Transverse colon (tissue), 3 donors: ENCODE measurements around the gene SYNGR2.

ENCODE experiments used
- EP300 ChIP-seq: sonication (generic); formaldehyde crosslinking; IDR thresholded peaks from one replicate; pipeline ENCODE4 v1.6.1; 2017; ENCODE audit warnings: antibody characterized with exemption, low read depth
- POLR2A ChIP-seq: fragments of 450-650 bp; IDR thresholded peaks from one replicate; pipeline ENCODE4 v1.6.1; 2016; ENCODE audit warnings: antibody characterized with exemption, mild to moderate bottlenecking, moderate library complexity
- TF ChIP-seq, protein P1 (sequence below), 5 experiments: fragments of 200-600 bp in 3 of 5; fragments of 450-650 bp in 2 of 5; sonication (generic) in 3 of 5; IDR thresholded peaks; 1 replicate in 2 of 5; 2 replicates in 3 of 5; pipeline ENCODE4 v1.5.1; 2016 to 2017; ENCODE audit warnings: antibody characterized with exemption in 5 of 5, inconsistent platforms in 3 of 5, mild to moderate bottlenecking in 2 of 5, moderate library complexity in 1 of 5

DNA sequence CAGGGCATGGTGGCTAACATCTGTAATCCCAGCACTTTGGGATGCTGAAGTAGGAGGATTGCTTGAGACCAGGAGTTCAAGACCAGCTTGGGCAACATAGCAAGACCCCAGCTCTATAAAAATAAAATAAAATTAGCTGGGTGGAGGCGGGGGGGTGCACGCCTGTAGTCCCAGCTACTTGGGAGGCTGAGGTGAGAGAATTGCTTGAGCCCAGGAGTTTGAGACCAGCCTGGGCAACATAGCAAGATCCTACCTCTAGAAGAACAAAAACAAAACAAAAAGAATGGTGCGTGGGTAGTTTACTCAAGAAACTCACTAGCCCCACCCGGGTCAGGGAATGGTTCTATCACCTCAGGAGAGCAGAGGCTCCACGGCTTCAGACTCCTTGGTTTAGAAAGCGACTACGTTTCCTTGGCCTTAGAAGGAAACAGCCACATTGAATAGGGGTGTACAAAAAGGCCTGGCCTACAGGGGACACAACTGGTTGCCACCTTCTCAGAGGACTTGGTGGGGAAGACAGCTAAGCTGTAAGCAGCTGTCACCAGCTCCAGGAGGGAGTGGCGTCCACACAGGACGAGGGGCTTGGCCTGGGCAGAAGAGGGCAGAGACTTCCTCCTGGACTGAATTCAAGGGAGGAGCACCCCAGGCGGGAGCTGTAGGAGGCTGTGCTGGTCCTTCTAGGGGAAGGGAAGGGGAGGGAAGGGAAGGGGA is 17.8 kb downstream of the SYNGR2 start:
- TF ChIP-seq, protein P1, sequence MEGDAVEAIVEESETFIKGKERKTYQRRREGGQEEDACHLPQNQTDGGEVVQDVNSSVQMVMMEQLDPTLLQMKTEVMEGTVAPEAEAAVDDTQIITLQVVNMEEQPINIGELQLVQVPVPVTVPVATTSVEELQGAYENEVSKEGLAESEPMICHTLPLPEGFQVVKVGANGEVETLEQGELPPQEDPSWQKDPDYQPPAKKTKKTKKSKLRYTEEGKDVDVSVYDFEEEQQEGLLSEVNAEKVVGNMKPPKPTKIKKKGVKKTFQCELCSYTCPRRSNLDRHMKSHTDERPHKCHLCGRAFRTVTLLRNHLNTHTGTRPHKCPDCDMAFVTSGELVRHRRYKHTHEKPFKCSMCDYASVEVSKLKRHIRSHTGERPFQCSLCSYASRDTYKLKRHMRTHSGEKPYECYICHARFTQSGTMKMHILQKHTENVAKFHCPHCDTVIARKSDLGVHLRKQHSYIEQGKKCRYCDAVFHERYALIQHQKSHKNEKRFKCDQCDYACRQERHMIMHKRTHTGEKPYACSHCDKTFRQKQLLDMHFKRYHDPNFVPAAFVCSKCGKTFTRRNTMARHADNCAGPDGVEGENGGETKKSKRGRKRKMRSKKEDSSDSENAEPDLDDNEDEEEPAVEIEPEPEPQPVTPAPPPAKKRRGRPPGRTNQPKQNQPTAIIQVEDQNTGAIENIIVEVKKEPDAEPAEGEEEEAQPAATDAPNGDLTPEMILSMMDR (IDR thresholded peaks at IDR 0.05), result no peak
- TF ChIP-seq EP300, result no peak
- no peak for TF ChIP-seq POLR2A
